ENCODE measurements around the gene CCNG2.

DNA sequence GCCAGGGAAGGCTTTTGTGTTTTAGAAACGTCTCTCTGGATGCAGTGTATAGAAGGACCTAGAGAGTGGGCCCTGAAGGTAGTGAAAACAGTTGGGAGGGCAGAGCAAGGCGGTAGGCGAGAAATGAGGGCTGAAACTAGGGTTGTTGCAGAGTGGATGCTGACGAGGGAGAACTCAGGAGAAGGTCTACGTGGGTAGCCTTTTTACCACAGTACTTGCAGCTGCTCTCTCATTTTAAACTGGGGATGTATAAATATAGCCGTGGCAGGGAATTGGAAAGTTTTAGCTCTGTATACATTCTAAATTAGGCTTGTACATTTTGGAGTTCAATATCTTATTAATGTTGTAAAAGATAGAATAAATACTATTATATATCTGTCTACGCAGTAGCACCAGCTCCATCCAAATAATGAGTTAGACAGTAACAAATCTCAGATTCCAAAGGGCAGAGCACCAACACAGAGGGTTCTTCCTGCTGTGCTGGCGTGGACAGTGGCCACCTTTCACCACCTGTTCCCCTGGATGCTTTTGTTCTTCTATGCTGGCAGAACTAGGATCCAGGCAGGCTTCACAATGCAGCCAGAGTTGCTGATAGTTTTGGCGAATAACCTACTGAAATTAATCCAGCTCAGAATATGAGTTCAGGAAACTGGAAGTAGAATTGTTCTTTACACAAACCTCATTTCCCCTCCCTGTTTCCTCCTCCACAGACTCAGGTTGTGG lies 31.7 kb downstream of the CCNG2 start:
- no peak for TF ChIP-seq ZFP3 (CRISPR knock-in tag; IDR thresholded peaks at IDR 0.05)
- no peak for TF ChIP-seq ZNF70 (CRISPR knock-in tag; IDR thresholded peaks at IDR 0.05)
- TF ChIP-seq, protein P1, sequence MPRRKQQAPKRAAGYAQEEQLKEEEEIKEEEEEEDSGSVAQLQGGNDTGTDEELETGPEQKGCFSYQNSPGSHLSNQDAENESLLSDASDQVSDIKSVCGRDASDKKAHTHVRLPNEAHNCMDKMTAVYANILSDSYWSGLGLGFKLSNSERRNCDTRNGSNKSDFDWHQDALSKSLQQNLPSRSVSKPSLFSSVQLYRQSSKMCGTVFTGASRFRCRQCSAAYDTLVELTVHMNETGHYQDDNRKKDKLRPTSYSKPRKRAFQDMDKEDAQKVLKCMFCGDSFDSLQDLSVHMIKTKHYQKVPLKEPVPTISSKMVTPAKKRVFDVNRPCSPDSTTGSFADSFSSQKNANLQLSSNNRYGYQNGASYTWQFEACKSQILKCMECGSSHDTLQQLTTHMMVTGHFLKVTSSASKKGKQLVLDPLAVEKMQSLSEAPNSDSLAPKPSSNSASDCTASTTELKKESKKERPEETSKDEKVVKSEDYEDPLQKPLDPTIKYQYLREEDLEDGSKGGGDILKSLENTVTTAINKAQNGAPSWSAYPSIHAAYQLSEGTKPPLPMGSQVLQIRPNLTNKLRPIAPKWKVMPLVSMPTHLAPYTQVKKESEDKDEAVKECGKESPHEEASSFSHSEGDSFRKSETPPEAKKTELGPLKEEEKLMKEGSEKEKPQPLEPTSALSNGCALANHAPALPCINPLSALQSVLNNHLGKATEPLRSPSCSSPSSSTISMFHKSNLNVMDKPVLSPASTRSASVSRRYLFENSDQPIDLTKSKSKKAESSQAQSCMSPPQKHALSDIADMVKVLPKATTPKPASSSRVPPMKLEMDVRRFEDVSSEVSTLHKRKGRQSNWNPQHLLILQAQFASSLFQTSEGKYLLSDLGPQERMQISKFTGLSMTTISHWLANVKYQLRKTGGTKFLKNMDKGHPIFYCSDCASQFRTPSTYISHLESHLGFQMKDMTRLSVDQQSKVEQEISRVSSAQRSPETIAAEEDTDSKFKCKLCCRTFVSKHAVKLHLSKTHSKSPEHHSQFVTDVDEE (CRISPR knock-in tag; IDR thresholded peaks at IDR 0.05): no peak
- no peak for TF ChIP-seq TCF4 (CRISPR knock-in tag; IDR thresholded peaks at IDR 0.05; ENCODE audit: borderline replicate concordance)
- TF ChIP-seq ZNF565 (CRISPR knock-in tag; conservative IDR thresholded peaks at IDR 0.05; ENCODE audit: low read depth): no peak
- TF ChIP-seq, protein P2, sequence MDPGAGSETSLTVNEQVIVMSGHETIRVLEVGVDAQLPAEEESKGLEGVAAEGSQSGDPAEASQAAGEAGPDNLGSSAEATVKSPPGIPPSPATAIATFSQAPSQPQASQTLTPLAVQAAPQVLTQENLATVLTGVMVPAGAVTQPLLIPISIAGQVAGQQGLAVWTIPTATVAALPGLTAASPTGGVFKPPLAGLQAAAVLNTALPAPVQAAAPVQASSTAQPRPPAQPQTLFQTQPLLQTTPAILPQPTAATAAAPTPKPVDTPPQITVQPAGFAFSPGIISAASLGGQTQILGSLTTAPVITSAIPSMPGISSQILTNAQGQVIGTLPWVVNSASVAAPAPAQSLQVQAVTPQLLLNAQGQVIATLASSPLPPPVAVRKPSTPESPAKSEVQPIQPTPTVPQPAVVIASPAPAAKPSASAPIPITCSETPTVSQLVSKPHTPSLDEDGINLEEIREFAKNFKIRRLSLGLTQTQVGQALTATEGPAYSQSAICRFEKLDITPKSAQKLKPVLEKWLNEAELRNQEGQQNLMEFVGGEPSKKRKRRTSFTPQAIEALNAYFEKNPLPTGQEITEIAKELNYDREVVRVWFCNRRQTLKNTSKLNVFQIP (CRISPR knock-in tag; IDR thresholded peaks at IDR 0.05; ENCODE audit: borderline replicate concordance, low read depth): no peak
- no peak for TF ChIP-seq RARB (CRISPR knock-in tag; IDR thresholded peaks at IDR 0.05)
